Peyer's patch (tissue), 4 donors: Measurements from ENCODE around the gene CATSPERD.
"Not testable (repeated sequence)": the region's sequence is repeated elsewhere in the genome, so short reads cannot be mapped to it uniquely, and the experiment has no call there.

Source experiments
- POLR2A ChIP-seq, 2 donors: fragments of 450-650 bp; IDR thresholded peaks; one replicate each; pipeline ENCODE4 v1.5.1; 2017; ENCODE audit warnings: antibody characterized with exemption in 2 of 2, mild to moderate bottlenecking in 2 of 2, moderate library complexity in 2 of 2
- TF ChIP-seq, protein P1 (sequence below), 6 experiments: fragments of 450-650 bp in 4 of 6; fragments of 200-600 bp in 2 of 6; sonication (generic) in 1 of 6; IDR thresholded peaks; one replicate each; pipeline ENCODE4 v1.5.1; 2017 to 2019; ENCODE audit warnings: antibody characterized with exemption in 6 of 6, mild to moderate bottlenecking in 3 of 6, moderate library complexity in 1 of 6

DNA sequence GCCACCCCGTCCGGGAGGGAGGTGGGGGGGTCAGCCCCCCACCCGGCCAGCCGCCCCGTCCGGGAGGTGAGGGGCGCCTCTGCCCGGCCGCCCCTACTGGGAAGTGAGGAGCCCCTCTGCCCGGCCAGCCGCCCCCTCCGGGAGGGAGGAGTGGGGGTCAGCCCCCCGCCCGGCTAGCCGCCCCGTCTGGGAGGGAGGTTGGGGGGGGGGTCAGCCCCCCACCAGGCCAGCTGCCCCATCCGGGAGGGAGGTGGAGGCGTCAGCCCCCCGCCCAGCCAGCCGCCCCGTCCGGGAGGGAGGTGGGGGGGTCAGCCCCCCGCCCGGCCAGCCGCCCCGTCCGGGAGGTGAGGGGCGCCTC lies 18.4 kb upstream of the CATSPERD start:
- not testable (repeated sequence) for TF ChIP-seq POLR2A (IDR thresholded peaks at IDR 0.05)
- TF ChIP-seq, protein P1, sequence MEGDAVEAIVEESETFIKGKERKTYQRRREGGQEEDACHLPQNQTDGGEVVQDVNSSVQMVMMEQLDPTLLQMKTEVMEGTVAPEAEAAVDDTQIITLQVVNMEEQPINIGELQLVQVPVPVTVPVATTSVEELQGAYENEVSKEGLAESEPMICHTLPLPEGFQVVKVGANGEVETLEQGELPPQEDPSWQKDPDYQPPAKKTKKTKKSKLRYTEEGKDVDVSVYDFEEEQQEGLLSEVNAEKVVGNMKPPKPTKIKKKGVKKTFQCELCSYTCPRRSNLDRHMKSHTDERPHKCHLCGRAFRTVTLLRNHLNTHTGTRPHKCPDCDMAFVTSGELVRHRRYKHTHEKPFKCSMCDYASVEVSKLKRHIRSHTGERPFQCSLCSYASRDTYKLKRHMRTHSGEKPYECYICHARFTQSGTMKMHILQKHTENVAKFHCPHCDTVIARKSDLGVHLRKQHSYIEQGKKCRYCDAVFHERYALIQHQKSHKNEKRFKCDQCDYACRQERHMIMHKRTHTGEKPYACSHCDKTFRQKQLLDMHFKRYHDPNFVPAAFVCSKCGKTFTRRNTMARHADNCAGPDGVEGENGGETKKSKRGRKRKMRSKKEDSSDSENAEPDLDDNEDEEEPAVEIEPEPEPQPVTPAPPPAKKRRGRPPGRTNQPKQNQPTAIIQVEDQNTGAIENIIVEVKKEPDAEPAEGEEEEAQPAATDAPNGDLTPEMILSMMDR (IDR thresholded peaks at IDR 0.05) = not testable (repeated sequence)
